HuH-7.5 (cell line): ENCODE measurements around the gene PID1.
"Not testable (repeated sequence)": the region's sequence is repeated elsewhere in the genome, so short reads cannot be mapped to it uniquely, and the experiment has no call there.

ENCODE experiments used
- DNase-seq: peaks from one replicate; pipeline ENCODE4 v3.0.0; 2011; ENCODE audit warnings: low spot score

PID1 gene

GRCh38 chr2:229111744-229112143, 159.3 kb downstream of the PID1 start:
- DNase-seq = no peak

DNA sequence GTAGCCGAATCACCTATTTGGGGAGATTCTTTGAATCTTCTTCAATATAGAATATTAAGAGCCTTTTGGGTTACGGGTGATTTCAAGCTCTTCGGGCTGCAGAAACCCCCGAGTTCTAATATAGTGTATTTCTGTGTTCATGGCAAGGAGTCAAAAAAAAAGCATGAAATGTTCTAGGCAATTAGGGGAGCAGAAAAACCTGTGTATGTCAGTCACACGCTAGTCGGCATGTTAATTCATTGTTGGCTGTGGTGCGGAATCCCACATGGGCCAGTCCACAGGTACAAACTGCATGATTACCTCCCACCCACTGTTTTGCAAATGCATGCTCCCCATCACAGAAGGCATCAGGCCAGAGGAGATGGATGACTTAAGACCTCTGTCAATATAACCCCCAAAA, 161.9 kb downstream of the PID1 start:
- DNase-seq = no peak

- no peak for DNase-seq
Measured at GRCh38 chr2:229107601-229108000, 163.5 kb downstream of the PID1 start.

DNA sequence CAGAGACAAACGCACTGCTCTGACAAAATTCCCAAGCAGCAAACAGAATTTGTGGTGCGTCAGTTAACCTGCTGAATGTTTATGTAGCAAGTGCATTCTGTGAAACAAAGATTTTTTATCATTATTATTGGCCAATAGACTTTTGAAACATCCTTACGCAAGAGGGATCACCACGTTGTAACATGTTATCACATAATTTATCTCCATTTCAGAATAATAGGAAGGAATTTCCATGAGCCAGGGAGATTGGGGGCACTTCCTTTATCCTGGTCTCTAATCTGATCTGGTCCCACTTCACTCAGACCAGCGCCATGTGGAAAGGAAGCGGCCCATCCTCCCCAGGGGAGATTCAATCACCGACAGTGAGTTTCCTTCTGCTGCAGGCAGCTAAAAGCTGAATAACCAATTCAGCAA, 166.1 kb downstream of the PID1 start:
- no peak for DNase-seq

GRCh38 chr2:229104025-229104424, 167.1 kb downstream of the PID1 start:
- DNase-seq = no peak

DNA sequence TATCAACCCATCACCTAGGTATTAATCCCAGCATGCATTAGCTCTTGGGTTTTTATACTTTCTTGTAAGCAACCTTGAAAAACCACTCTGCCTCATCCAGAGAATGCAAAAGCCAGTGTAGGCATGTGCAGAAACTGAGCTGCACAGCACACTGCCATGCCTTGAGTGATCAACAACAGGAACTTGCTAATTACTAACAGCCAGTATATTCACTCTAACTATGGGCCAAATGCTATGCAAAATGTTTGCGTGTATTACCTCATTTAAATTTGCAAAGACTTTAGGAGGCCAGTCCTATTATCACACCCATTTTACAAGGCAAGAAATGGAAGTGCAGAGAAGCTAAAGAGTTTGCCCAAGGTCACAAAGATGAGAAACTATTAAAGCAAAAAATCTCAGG, 169.8 kb downstream of the PID1 start:
- DNase-seq = no peak

- DNase-seq = no peak
Measured at GRCh38 chr2:229099231-229099630, 171.9 kb downstream of the PID1 start.

DNA sequence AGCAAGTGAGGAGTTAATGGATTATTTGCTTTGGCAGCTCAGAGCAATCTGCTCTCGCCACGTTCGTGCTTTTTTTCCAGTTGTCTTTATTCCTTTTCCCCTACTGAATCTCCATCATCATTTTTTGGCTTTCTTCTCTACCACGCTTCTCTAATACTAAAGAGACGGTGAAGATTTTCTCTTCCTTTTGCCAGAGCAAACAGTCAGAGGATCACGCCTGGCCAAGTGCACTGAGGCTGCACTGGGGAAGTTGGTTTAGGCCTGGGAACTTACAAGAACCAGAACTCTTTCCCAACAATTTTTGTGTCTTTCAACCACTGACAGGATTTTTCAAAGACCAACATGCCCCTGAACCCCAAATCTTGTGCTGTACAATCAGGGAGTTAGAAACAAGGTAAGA, 172.3 kb downstream of the PID1 start:
- no peak for DNase-seq

- DNase-seq = no peak
Measured at GRCh38 chr2:229096409-229097066, 174.5 kb downstream of the PID1 start.

- no peak for DNase-seq
Measured at GRCh38 chr2:229095472-229095871, 175.6 kb downstream of the PID1 start.

GRCh38 chr2:229090225-229090624, 180.9 kb downstream of the PID1 start:
- no peak for DNase-seq

- DNase-seq = no peak
Measured at GRCh38 chr2:229089776-229090175, 181.3 kb downstream of the PID1 start.

GRCh38 chr2:229088966-229089700, 182.0 kb downstream of the PID1 start:
- DNase-seq = no peak

DNA sequence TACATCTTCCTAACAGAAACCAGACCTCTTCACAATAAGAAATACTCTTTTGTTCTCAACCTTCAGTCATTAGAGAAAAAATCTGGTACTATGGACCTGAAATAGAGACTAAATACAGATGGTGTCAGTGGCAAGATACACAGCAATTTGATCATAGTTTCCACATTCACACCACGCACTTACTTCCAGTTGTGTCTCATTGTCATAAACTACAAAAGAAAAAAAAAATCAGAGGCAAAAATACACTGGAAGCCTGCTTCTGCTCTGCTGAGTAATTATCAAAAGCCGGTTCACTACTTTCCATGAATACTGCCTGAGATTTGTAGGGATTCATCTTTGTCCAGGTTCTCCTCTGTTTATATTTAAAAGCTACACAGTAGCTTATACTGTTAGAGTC, 182.6 kb downstream of the PID1 start:
- no peak for DNase-seq

- DNase-seq = no peak
Measured at GRCh38 chr2:229087843-229088516, 183.1 kb downstream of the PID1 start.

GRCh38 chr2:229087267-229087666, 183.8 kb downstream of the PID1 start:
- no peak for DNase-seq

DNA sequence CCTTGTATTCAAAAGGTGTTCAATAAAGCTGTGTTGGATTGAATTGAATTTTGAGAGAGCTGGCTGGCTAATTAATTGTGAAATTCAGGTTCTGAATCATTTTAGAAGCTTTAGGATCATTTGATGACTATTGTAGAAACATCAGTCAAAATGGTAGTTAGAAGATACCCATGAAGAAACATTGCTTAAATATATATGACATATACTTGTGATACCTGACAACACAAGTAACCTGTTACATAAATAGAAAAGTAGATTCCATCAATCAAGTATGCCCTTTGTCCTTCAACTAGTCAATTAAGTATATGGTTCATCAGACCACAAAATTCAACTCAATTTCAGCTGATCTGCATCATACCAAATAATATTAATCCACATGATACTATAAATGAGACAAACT, 185.6 kb downstream of the PID1 start:
- no peak for DNase-seq

- DNase-seq = no peak
Measured at GRCh38 chr2:229084447-229084846, 186.6 kb downstream of the PID1 start.

GRCh38 chr2:229083606-229084340, 187.3 kb downstream of the PID1 start:
- DNase-seq = no peak

DNA sequence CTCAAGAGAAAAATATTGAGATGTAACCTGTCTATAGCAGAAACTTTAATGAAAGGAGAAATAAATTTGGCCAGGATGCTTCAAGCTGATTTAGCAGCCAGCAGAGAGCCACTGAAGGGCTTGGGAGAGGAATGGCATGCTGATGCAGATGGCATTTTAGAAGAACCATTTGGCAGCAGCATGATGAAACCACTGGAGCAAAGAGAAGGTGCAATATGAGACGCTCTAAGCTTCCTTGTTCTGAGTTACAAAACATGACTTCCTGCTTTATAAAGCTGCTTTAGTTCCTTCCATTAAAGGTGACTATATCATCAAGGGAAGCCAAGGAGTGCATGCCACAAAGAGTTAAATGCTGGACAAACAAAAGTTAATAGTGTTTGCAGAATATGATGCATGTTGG, 189.7 kb downstream of the PID1 start:
- no peak for DNase-seq

GRCh38 chr2:229080172-229080571, 190.9 kb downstream of the PID1 start:
- DNase-seq = no peak

DNA sequence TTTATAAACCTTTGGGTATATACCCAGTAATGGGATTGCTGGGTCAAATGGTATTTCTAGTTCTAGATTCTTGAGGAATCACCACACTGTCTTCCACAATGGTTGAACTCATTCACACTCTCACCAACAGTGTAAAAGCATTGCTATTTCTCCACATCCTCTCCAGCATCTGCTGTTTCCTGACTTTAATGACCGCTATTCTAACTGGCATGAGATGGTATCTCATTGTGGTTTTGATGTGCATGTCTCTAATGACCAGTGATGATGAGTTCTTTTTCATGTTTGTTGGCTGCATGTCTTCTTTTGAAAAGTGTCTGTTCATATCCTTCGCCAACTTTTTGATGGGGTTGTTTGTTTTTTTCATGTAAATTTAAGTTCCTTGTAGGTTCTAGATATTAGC, 194.2 kb downstream of the PID1 start:
- not testable (repeated sequence) for DNase-seq

DNA sequence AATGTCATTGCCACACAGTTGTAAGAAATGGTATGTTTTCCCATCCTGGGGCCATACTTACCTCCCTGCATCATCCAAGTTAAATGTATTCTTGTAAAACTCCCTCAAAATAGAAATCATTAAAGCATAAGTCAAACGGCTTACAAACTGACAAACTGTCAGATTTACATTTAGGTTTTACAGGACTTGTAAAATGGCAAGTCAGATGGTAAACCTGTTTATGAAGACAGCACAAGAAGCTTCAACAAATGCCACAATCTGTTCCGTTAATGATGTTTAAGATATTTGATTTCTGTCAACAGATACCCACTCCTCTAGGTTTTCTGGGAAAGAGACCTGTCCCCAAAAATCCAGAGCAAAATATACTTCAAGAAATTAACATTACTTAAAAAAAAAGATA, 197.2 kb downstream of the PID1 start:
- no peak for DNase-seq
